Hepatocyte (in vitro differentiated cells): ENCODE measurements around the gene ARHGAP1.

ENCODE experiments used
- EZH2 ChIP-seq: fragments of 200-600 bp; sonication (generic); IDR thresholded peaks from 2 replicates; pipeline ENCODE4 v1.6.1; 2016; ENCODE audit warnings: antibody characterized with exemption, mild to moderate bottlenecking, borderline replicate concordance
- TF ChIP-seq, protein P1 (sequence below): fragments of 200-600 bp; sonication (generic); IDR thresholded peaks from 2 replicates; pipeline ENCODE4 v1.5.1; 2016; ENCODE audit warnings: antibody characterized with exemption, mild to moderate bottlenecking; ENCODE audit not compliant: poor library complexity

DNA sequence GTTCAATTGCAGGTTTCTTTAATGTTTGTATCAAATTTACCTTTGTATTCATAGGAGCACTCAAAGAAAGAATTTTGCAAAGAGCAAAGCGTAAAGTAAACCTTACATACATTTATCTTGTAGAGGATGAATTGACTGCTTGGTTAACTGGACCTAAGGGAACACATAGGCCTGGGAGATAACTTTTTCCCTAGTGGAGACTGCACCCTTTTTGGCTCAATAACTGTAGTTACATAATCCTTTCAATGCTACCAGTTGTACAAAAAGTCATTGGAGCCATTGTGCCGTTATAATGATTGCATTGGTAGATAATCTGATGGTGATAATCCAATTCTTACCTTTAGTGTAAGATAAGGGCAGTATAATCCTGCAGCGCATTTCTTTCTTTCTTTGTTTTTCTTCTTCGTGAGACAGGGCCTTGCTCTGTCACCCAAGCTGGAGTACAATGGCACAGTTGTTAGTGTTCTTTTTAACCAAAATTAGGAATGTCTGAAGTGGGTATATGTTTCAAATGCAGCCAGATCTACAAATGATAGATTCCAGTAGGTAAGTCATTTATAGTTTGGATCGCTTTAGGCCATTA lies 64.8 kb downstream of the ARHGAP1 start:
- TF ChIP-seq, protein P1, sequence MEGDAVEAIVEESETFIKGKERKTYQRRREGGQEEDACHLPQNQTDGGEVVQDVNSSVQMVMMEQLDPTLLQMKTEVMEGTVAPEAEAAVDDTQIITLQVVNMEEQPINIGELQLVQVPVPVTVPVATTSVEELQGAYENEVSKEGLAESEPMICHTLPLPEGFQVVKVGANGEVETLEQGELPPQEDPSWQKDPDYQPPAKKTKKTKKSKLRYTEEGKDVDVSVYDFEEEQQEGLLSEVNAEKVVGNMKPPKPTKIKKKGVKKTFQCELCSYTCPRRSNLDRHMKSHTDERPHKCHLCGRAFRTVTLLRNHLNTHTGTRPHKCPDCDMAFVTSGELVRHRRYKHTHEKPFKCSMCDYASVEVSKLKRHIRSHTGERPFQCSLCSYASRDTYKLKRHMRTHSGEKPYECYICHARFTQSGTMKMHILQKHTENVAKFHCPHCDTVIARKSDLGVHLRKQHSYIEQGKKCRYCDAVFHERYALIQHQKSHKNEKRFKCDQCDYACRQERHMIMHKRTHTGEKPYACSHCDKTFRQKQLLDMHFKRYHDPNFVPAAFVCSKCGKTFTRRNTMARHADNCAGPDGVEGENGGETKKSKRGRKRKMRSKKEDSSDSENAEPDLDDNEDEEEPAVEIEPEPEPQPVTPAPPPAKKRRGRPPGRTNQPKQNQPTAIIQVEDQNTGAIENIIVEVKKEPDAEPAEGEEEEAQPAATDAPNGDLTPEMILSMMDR, result no peak
- no peak for TF ChIP-seq EZH2
